HG02759 (cell line): ENCODE results near the gene DECR2.
A peak's percentile ranks its signal among the peaks of the same experiment; 100 is the strongest.
"Not testable (repeated sequence)": the region's sequence is repeated elsewhere in the genome, so short reads cannot be mapped to it uniquely, and the experiment has no call there.

ENCODE experiments used
- ATAC-seq: cut with Tn5 transposase; IDR thresholded peaks from one replicate; pipeline ENCODE4 v1.9.1; 2021; ENCODE audit warnings: mild to moderate bottlenecking, moderate library complexity; ENCODE audit not compliant: unreplicated experiment

Gene DECR2

GRCh38 chr16:399340-400019 lies 2.2 kb upstream of the DECR2 start:
- ATAC-seq: no peak

GRCh38 chr16:400061-400591 lies 1.6 kb upstream of the DECR2 start:
- ATAC-seq: no peak

GRCh38 chr16:404971-405486 lies 3.3 kb downstream of the DECR2 start:
- ATAC-seq: no peak

- ATAC-seq: no peak
Measured at GRCh38 chr16:405548-406506, 4.1 kb downstream of the DECR2 start.

GRCh38 chr16:407253-407652 lies 5.6 kb downstream of the DECR2 start:
- ATAC-seq: no peak

GRCh38 chr16:410516-411178 lies 9.0 kb downstream of the DECR2 start:
- no peak for ATAC-seq

GRCh38 chr16:411576-412265 lies 10.0 kb downstream of the DECR2 start:
- ATAC-seq: no peak

GRCh38 chr16:414395-415169 lies 12.9 kb downstream of the DECR2 start:
- no peak for ATAC-seq

- not testable (repeated sequence) for ATAC-seq
Measured at GRCh38 chr16:415170-415498, 13.4 kb downstream of the DECR2 start.

GRCh38 chr16:422179-422578 lies 20.5 kb downstream of the DECR2 start:
- not testable (repeated sequence) for ATAC-seq

- ATAC-seq: no peak
Measured at GRCh38 chr16:424033-424622, 22.4 kb downstream of the DECR2 start.

GRCh38 chr16:424623-425081 lies 23.0 kb downstream of the DECR2 start:
- no peak for ATAC-seq

GRCh38 chr16:425082-425718 lies 23.5 kb downstream of the DECR2 start, which contains the start of gene RAB11FIP3:
RAB11FIP3 (plus strand) TSS chr16:425649; CDS start chr16:426007, 358 bp downstream.
- peak; percentile 89 for ATAC-seq

- peak; percentile 43 for ATAC-seq
Measured at GRCh38 chr16:425740-426114, 24.0 kb downstream of the DECR2 start.

GRCh38 chr16:426115-426905 lies 24.6 kb downstream of the DECR2 start:
- no peak for ATAC-seq

GRCh38 chr16:426906-427249 lies 25.2 kb downstream of the DECR2 start:
- no peak for ATAC-seq

- ATAC-seq: no peak
Measured at GRCh38 chr16:427250-427649, 25.6 kb downstream of the DECR2 start.

- no peak for ATAC-seq
Measured at GRCh38 chr16:430904-431303, 29.2 kb downstream of the DECR2 start.
